IMR-90 (cell line): ENCODE data around the gene ABHD12. TPM values are rescaled to one million over a fixed set of nuclear protein-coding genes. Genes with fewer than 3 reads are reported as not detected.
A peak's percentile ranks its signal among the peaks of the same experiment; 100 is the strongest.

ENCODE experiments used
- ATAC-seq: fragments of 200-7000 bp; cut with Tn5 transposase; 2 replicates; pipeline ENCODE4 v1.9.1; 2020; ENCODE audit warnings: low read depth, mild to moderate bottlenecking, moderate library complexity
- BruUV-seq: library from RNA; stranded (reverse); fragments of 400-500 nt; replicated peaks from 2 replicates; lab custom pipeline; 2021; lab: Mats Ljungman, UMichigan
- CTCF ChIA-PET: fragments of 300-600 bp; formaldehyde crosslinking; extraction: SDS; loops from one replicate; lab custom pipeline; 2021; ENCODE audit warnings: antibody characterized with exemption; lab: Yijun Ruan, JAX
- POLR2A ChIA-PET: fragments of 300-600 bp; sonication (Branson Sonifier 250); formaldehyde crosslinking; loops from one replicate; lab custom pipeline; 2022; ENCODE audit warnings: antibody characterized with exemption; ENCODE audit not compliant: unreplicated experiment; lab: Charles Lee
- DNase-seq: peaks from one replicate; pipeline ENCODE4 v3.0.0; 2013
- H2AFZ ChIP-seq: replicated peaks from 2 replicates; pipeline ENCODE3; 2013; ENCODE audit warnings: low read length, mild to moderate bottlenecking; ENCODE audit not compliant: poor library complexity
- H2AK5ac ChIP-seq: 2 replicates; pipeline ENCODE4 v1.6.1; 2013; ENCODE audit warnings: low read depth, low read length, inconsistent platforms
- H2AK9ac ChIP-seq: replicated peaks from 2 replicates; pipeline ENCODE3; 2013; ENCODE audit warnings: mild to moderate bottlenecking, low read depth, low read length, moderate library complexity; ENCODE audit not compliant: poor library complexity
- H2BK120ac ChIP-seq: 2 replicates; pipeline ENCODE4 v1.6.1; 2013; ENCODE audit warnings: low read depth, low read length, inconsistent platforms
- H2BK15ac ChIP-seq: 3 replicates; pipeline ENCODE4 v1.6.1; 2013; ENCODE audit warnings: low read depth, low read length, inconsistent platforms
- H2BK20ac ChIP-seq: 2 replicates; pipeline ENCODE4 v1.6.1; 2013; ENCODE audit warnings: low read depth, mild to moderate bottlenecking, inconsistent platforms, low read length, moderate library complexity
- H2BK5ac ChIP-seq: 2 replicates; pipeline ENCODE4 v1.6.1; 2013; ENCODE audit warnings: mild to moderate bottlenecking, low read depth, low read length, inconsistent platforms; ENCODE audit not compliant: poor library complexity, severe bottlenecking
- H3K14ac ChIP-seq: replicated peaks from 2 replicates; pipeline ENCODE4 v1.6.1; 2013; ENCODE audit warnings: low read depth, low read length, inconsistent platforms
- H3K18ac ChIP-seq: 2 replicates; pipeline ENCODE4 v1.6.1; 2013; ENCODE audit warnings: low read depth, low read length, control low read depth
- H3K23ac ChIP-seq: 2 replicates; pipeline ENCODE4 v1.6.1; 2013; ENCODE audit warnings: low read depth, low read length, inconsistent platforms
- H3K27ac ChIP-seq: 2 replicates; pipeline ENCODE4 v1.5.1; 2013; ENCODE audit warnings: mild to moderate bottlenecking, control low read depth, low read length; ENCODE audit not compliant: insufficient read depth
- H3K27me3 ChIP-seq: 2 replicates; pipeline ENCODE4 v1.6.1; 2013; ENCODE audit warnings: low read length; ENCODE audit not compliant: control insufficient read depth, insufficient read depth
- H3K36me3 ChIP-seq: 2 replicates; pipeline ENCODE4 v1.6.1; 2013; ENCODE audit warnings: low read length, mixed read lengths; ENCODE audit not compliant: control insufficient read depth, insufficient read depth
- H3K4ac ChIP-seq: 2 replicates; pipeline ENCODE4 v1.6.1; 2013; ENCODE audit warnings: low read depth, low read length, inconsistent platforms
- H3K4me1 ChIP-seq: 2 replicates; pipeline ENCODE4 v1.6.1; 2013; ENCODE audit warnings: low read length, mixed read lengths; ENCODE audit not compliant: control insufficient read depth, insufficient read depth
- H3K4me2 ChIP-seq: 2 replicates; pipeline ENCODE4 v1.6.1; 2013; ENCODE audit warnings: low read depth, mild to moderate bottlenecking, control low read depth, low read length, moderate library complexity
- H3K4me3 ChIP-seq: 2 replicates; pipeline ENCODE4 v1.5.1; 2013; ENCODE audit warnings: low read depth, mild to moderate bottlenecking, control low read depth, low read length, moderate library complexity; ENCODE audit not compliant: insufficient read depth
- H3K56ac ChIP-seq: 2 replicates; pipeline ENCODE4 v1.6.1; 2013; ENCODE audit warnings: low read length, inconsistent platforms; ENCODE audit not compliant: insufficient read depth; ENCODE audit errors: extremely low read depth
- H3K79me1 ChIP-seq, 2 experiments: 2 replicates each; pipeline ENCODE4 v1.6.1; 2013; ENCODE audit warnings: low read length in 2 of 2, inconsistent platforms in 1 of 2, low read depth in 1 of 2
- H3K9ac ChIP-seq: 2 replicates; pipeline ENCODE4 v1.6.1; 2013; ENCODE audit warnings: low read depth, low read length, control low read depth
- H3K9me1 ChIP-seq: 2 replicates; pipeline ENCODE4 v1.6.1; 2013; ENCODE audit warnings: low read length, inconsistent platforms; ENCODE audit not compliant: insufficient read depth
- H3K9me3 ChIP-seq: 2 replicates; pipeline ENCODE4 v1.6.1; 2013; ENCODE audit warnings: low read length; ENCODE audit not compliant: control insufficient read depth, insufficient read depth
- H4K20me1 ChIP-seq: 2 replicates; pipeline ENCODE4 v1.6.1; 2013; ENCODE audit warnings: low read length, inconsistent platforms; ENCODE audit not compliant: insufficient read depth
- H4K5ac ChIP-seq: 2 replicates; pipeline ENCODE4 v1.6.1; 2013; ENCODE audit warnings: mild to moderate bottlenecking, low read depth, low read length, control low read depth
- H4K8ac ChIP-seq, 2 experiments: 2 replicates each; pipeline ENCODE4 v1.6.1; 2013; ENCODE audit warnings: low read depth in 2 of 2, low read length in 2 of 2, control low read depth in 1 of 2, inconsistent platforms in 1 of 2
- H4K91ac ChIP-seq: 2 replicates; pipeline ENCODE4 v1.6.1; 2013; ENCODE audit warnings: low read depth, low read length, inconsistent platforms; ENCODE audit not compliant: insufficient read depth
- BHLHE40 ChIP-seq: fragments of 150-350 bp; IDR thresholded peaks from 2 replicates; pipeline ENCODE4 v1.6.1; 2016; ENCODE audit warnings: mild to moderate bottlenecking, low read depth, low read length
- CEBPB ChIP-seq: IDR thresholded peaks from 2 replicates; pipeline ENCODE4 v1.6.1; 2012; ENCODE audit warnings: low read depth, low read length, improper control_type of control experiment
- CHD1 ChIP-seq: IDR thresholded peaks from 2 replicates; pipeline ENCODE4 v1.6.1; 2012; ENCODE audit warnings: low read depth, low read length, improper control_type of control experiment
- FOS ChIP-seq: fragments of 150-350 bp; IDR thresholded peaks from 2 replicates; pipeline ENCODE4 v1.6.1; 2016; ENCODE audit warnings: low read depth, low read length
- MAFK ChIP-seq: IDR thresholded peaks from 2 replicates; pipeline ENCODE4 v1.6.1; 2012; ENCODE audit warnings: low read depth, low read length, improper control_type of control experiment
- MAZ ChIP-seq: IDR thresholded peaks from 2 replicates; pipeline ENCODE4 v1.6.1; 2012; ENCODE audit warnings: low read depth, mild to moderate bottlenecking, low read length, improper control_type of control experiment, moderate library complexity, borderline replicate concordance
- MXI1 ChIP-seq: IDR thresholded peaks from 2 replicates; pipeline ENCODE4 v1.6.1; 2012; ENCODE audit warnings: low read depth, mild to moderate bottlenecking, low read length, moderate library complexity, borderline replicate concordance
- NFE2L2 ChIP-seq: fragments of 150-350 bp; IDR thresholded peaks from 2 replicates; pipeline ENCODE4 v1.6.1; 2016; ENCODE audit warnings: low read depth, mild to moderate bottlenecking, low read length
- POLR2A ChIP-seq: IDR thresholded peaks from 2 replicates; pipeline ENCODE4 v1.6.1; 2012; ENCODE audit warnings: mild to moderate bottlenecking, low read depth, low read length
- RAD21 ChIP-seq: IDR thresholded peaks from 2 replicates; pipeline ENCODE4 v1.6.1; 2012; ENCODE audit warnings: low read length, improper control_type of control experiment
- RFX5 ChIP-seq: IDR thresholded peaks from 2 replicates; pipeline ENCODE4 v1.8.0; 2012; ENCODE audit warnings: low read depth, mild to moderate bottlenecking, low read length, moderate library complexity
- SMC3 ChIP-seq: fragments of 150-350 bp; IDR thresholded peaks from 2 replicates; pipeline ENCODE4 v1.6.1; 2016; ENCODE audit warnings: low read depth, mild to moderate bottlenecking, antibody characterized with exemption, low read length, moderate library complexity
- WGBS, 2 experiments: methylation state at CpG; one replicate each; pipeline versions ENCODE4 v1.1.5 to v1.1.7; 2013; ENCODE audit warnings: missing lambda C conversion rate in 2 of 2; ENCODE audit not compliant: insufficient read length in 1 of 2; ENCODE audit errors: extremely low coverage in 2 of 2; 5-methylcytosine and 5-hydroxymethylcytosine counted together
- dilution Hi-C: fragments of 300-500 bp; cut with HindIII; formaldehyde crosslinking; loops from one replicate; pipeline ENCODE4 v1.14.3; 2018; ENCODE audit warnings: low sequenced_read_pairs; ENCODE audit not compliant: unreplicated experiment
- in situ Hi-C: fragments of 300-500 bp; cut with MboI; formaldehyde crosslinking; loops from 3 replicates; pipeline ENCODE4 v1.14.3; 2019; ENCODE audit warnings: low sequenced_read_pairs, inconsistent platforms, mixed read lengths
- intact Hi-C: fragments of 100-400 bp; cut with micrococcal nuclease; formaldehyde crosslinking; loops from 2 replicates; pipeline ENCODE4 v1.10.0; 2022
- polyA plus RNA-seq, 3 experiments: library from polyadenylated mRNA; depleted of rRNA; stranded (reverse); fragments of >200 nt; gene quantifications; 2 replicates each; pipeline ENCODE4 v1.2.3, GENCODE V29; 2012; ENCODE audit warnings: low replicate concordance in 1 of 3
- total RNA-seq: library from RNA; depleted of rRNA; stranded (reverse); fragments of >200 nt; gene quantifications from 2 replicates; pipeline ENCODE4 v1.2.3, GENCODE V29; 2012
- TF ChIP-seq, protein P1 (sequence below): conservative IDR thresholded peaks from 2 replicates; pipeline ENCODE4 v1.5.1; 2012; ENCODE audit warnings: mild to moderate bottlenecking, low read depth, low read length, improper control_type of control experiment
- TF ChIP-seq, protein P2 (sequence below): fragments of 150-350 bp; IDR thresholded peaks from 2 replicates; pipeline ENCODE4 v1.6.1; 2017; ENCODE audit warnings: mild to moderate bottlenecking, antibody characterized with exemption, low read length, low read depth
- TF ChIP-seq, protein P3 (sequence below): fragments of 150-350 bp; IDR thresholded peaks from 2 replicates; pipeline ENCODE4 v1.6.1; 2016; ENCODE audit warnings: low read depth, mild to moderate bottlenecking, low read length, moderate library complexity, borderline replicate concordance

ABHD12 gene
- total and polyA plus RNA-seq, 2 of the 4 experiments (the other 2 are of a cell fraction), result 80.7 to 108 TPM

DNA sequence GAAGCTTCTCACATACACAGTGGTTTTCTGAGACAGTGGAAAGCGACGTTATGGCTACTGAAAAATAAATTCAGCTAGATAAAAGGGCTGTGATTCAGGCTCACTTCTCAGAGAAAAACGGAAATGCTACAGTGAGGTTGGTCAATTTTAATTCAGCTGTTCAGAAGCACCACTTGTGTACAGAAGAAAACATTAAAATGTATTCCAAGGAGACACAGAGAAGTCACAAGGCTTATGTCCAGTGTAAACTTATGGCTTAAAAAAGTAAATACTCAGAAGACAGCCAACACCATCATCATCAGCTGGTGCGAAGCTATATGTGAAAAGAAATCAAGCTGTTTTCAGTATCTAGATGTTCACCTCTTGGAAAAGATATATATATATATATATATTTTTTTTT lies 68.6 kb downstream of the ABHD12 start:
- ChIA-PET POLR2A (interaction anchor here (0.8 kb wide), 1 partner anchor 11 kb away, joined by 3 read pairs; no protein-coding TSS in a partner anchor), CTCF (no interaction called here)
- no peak overlapping the region for H2AFZ ChIP-seq
- no peak overlapping the region for H4K8ac ChIP-seq
- H3K14ac ChIP-seq, result no peak overlapping the region
- H3K4me3 ChIP-seq, result no peak overlapping the region
- ATAC-seq (peak; percentile 30; the same call in 1 of the 2 replicates), DNase-seq (no peak)
- H3K23ac ChIP-seq, result no peak overlapping the region
- no peak overlapping the region for H3K18ac ChIP-seq
- H3K36me3 ChIP-seq, result peaks cover 9% of the 10 kb centered on the region
- in situ Hi-C loops (loop anchor here (25.0 kb wide), 2 partner anchors 215 to 365 kb away; partner anchors contain the start of gene ZNF337), intact Hi-C loops (no loop called here), dilution Hi-C loops (no loop called here)
- H2AK9ac ChIP-seq, result no peak overlapping the region
- peaks cover 27% of the 10 kb centered on the region for H3K9me1 ChIP-seq
- H3K4me2 ChIP-seq, result no peak overlapping the region
- WGBS, 2 experiments, result 90% methylated on average over 3 of the region's 4 CpGs; no CpG with 5 or more reads in 1 of the 2 experiments
- TF ChIP-seq SMC3, result no peak
- TF ChIP-seq CEBPB, result no peak
- no peak for TF ChIP-seq RAD21
- TF ChIP-seq FOS, result no peak
- TF ChIP-seq MXI1, result no peak
- TF ChIP-seq, protein P1, sequence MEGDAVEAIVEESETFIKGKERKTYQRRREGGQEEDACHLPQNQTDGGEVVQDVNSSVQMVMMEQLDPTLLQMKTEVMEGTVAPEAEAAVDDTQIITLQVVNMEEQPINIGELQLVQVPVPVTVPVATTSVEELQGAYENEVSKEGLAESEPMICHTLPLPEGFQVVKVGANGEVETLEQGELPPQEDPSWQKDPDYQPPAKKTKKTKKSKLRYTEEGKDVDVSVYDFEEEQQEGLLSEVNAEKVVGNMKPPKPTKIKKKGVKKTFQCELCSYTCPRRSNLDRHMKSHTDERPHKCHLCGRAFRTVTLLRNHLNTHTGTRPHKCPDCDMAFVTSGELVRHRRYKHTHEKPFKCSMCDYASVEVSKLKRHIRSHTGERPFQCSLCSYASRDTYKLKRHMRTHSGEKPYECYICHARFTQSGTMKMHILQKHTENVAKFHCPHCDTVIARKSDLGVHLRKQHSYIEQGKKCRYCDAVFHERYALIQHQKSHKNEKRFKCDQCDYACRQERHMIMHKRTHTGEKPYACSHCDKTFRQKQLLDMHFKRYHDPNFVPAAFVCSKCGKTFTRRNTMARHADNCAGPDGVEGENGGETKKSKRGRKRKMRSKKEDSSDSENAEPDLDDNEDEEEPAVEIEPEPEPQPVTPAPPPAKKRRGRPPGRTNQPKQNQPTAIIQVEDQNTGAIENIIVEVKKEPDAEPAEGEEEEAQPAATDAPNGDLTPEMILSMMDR, result no peak
- no peak for TF ChIP-seq NFE2L2
- no peak for TF ChIP-seq POLR2A
- TF ChIP-seq BHLHE40, result no peak
- TF ChIP-seq RFX5, result no peak
- TF ChIP-seq, protein P2, sequence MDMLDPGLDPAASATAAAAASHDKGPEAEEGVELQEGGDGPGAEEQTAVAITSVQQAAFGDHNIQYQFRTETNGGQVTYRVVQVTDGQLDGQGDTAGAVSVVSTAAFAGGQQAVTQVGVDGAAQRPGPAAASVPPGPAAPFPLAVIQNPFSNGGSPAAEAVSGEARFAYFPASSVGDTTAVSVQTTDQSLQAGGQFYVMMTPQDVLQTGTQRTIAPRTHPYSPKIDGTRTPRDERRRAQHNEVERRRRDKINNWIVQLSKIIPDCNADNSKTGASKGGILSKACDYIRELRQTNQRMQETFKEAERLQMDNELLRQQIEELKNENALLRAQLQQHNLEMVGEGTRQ, result no peak
- TF ChIP-seq MAZ, result no peak
- TF ChIP-seq, protein P3, sequence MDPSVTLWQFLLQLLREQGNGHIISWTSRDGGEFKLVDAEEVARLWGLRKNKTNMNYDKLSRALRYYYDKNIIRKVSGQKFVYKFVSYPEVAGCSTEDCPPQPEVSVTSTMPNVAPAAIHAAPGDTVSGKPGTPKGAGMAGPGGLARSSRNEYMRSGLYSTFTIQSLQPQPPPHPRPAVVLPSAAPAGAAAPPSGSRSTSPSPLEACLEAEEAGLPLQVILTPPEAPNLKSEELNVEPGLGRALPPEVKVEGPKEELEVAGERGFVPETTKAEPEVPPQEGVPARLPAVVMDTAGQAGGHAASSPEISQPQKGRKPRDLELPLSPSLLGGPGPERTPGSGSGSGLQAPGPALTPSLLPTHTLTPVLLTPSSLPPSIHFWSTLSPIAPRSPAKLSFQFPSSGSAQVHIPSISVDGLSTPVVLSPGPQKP, result no peak
- no peak for TF ChIP-seq MAFK
- no peak for TF ChIP-seq CHD1
- H2BK5ac ChIP-seq, result no peak overlapping the region
- H3K9me3 ChIP-seq, result no peaks in the 10 kb centered on the region
- peaks cover 5% of the 10 kb centered on the region; the same call in 1 of the 2 replicates for H3K4me1 ChIP-seq
- H3K27me3 ChIP-seq, result no peaks in the 10 kb centered on the region
- H4K91ac ChIP-seq, result no peak overlapping the region
- H3K79me1 ChIP-seq, result peaks cover 48 to 80% of the 10 kb centered on the region in 2 experiments
- H2AK5ac ChIP-seq, result no peak overlapping the region
- no peak overlapping the region for H3K56ac ChIP-seq
- no peak overlapping the region for H2BK120ac ChIP-seq
- no peak overlapping the region for H3K9ac ChIP-seq
- BruUV-seq, result no TSS peak
- H2BK15ac ChIP-seq, result no peak overlapping the region
- no peak overlapping the region for H3K27ac ChIP-seq
- H4K20me1 ChIP-seq, result peaks cover 16% of the 10 kb centered on the region
- no peak overlapping the region for H4K5ac ChIP-seq
- H2BK20ac ChIP-seq, result no peak overlapping the region
- H3K4ac ChIP-seq, result no peak overlapping the region
